GM19043 (cell line): ENCODE data around the gene EIF2B5.
"Not testable (repeated sequence)": the region's sequence is repeated elsewhere in the genome, so short reads cannot be mapped to it uniquely, and the experiment has no call there.

Experiments used
- ATAC-seq: cut with Tn5 transposase; IDR thresholded peaks from one replicate; pipeline ENCODE4 v1.9.1; 2021; ENCODE audit warnings: low read depth; ENCODE audit not compliant: unreplicated experiment

EIF2B5 gene

GRCh38 chr3:184145111-184145524 lies 10.0 kb downstream of the EIF2B5 start:
- no peak for ATAC-seq

- ATAC-seq: no peak
These were observed 10.7 kb downstream of the EIF2B5 start for GRCh38 chr3:184145751-184146270.

GRCh38 chr3:184148076-184148475 lies 12.9 kb downstream of the EIF2B5 start:
- ATAC-seq: no peak

- ATAC-seq: no peak
These were observed 14.0 kb downstream of the EIF2B5 start for GRCh38 chr3:184149123-184149522.

- ATAC-seq: not testable (repeated sequence)
These were observed 14.6 kb downstream of the EIF2B5 start for GRCh38 chr3:184149770-184150169.

GRCh38 chr3:184154885-184155643 lies 19.9 kb downstream of the EIF2B5 start, which contains the start of gene DVL3:
TSS of gene DVL3 (plus strand) at chr3:184155377. CDS start at chr3:184155636, 259 bp downstream.
- peak; percentile 76 for ATAC-seq

- peak; percentile 22 for ATAC-seq
These were observed 20.7 kb downstream of the EIF2B5 start for GRCh38 chr3:184155644-184156521.

GRCh38 chr3:184156522-184156955 lies 21.4 kb downstream of the EIF2B5 start:
- ATAC-seq: no peak

- ATAC-seq: no peak
These were observed 22.0 kb downstream of the EIF2B5 start for GRCh38 chr3:184157206-184157605.

- ATAC-seq: no peak
These were observed 23.2 kb downstream of the EIF2B5 start for GRCh38 chr3:184158404-184158803.

- no peak for ATAC-seq
These were observed 25.3 kb downstream of the EIF2B5 start for GRCh38 chr3:184160456-184160855.

- not testable (repeated sequence) for ATAC-seq
These were observed 27.5 kb downstream of the EIF2B5 start for GRCh38 chr3:184162571-184163070.

- no peak for ATAC-seq
These were observed 29.6 kb downstream of the EIF2B5 start for GRCh38 chr3:184164648-184165330.

- no peak for ATAC-seq
These were observed 30.4 kb downstream of the EIF2B5 start for GRCh38 chr3:184165543-184165942.

- no peak for ATAC-seq
These were observed 31.5 kb downstream of the EIF2B5 start for GRCh38 chr3:184166671-184167070.

- no peak for ATAC-seq
These were observed 32.6 kb downstream of the EIF2B5 start for GRCh38 chr3:184167786-184168185.

- ATAC-seq: no peak
These were observed 33.4 kb downstream of the EIF2B5 start for GRCh38 chr3:184168363-184169120.

- no peak for ATAC-seq
These were observed 35.0 kb downstream of the EIF2B5 start for GRCh38 chr3:184169896-184170875.

GRCh38 chr3:184171562-184171961 lies 36.4 kb downstream of the EIF2B5 start:
- no peak for ATAC-seq
